Esophagus muscularis mucosa (tissue), 4 donors: ENCODE results near the gene HMGN1.

Experiments
- EP300 ChIP-seq: sonication (generic); formaldehyde crosslinking; IDR thresholded peaks from one replicate; pipeline ENCODE4 v1.6.1; 2017; ENCODE audit warnings: antibody characterized with exemption
- POLR2A ChIP-seq: fragments of 450-650 bp; IDR thresholded peaks from one replicate; pipeline ENCODE4 v1.6.1; 2017; ENCODE audit warnings: antibody characterized with exemption, moderate library complexity, mild to moderate bottlenecking, low read depth
- TF ChIP-seq, protein P1 (sequence below), 3 experiments: fragments of 200-600 bp in 2 of 3; fragments of 450-650 bp in 1 of 3; sonication (generic) in 2 of 3; IDR thresholded peaks; one replicate each; pipeline ENCODE4 v1.5.1; 2017 to 2019; ENCODE audit warnings: antibody characterized with exemption in 3 of 3, mild to moderate bottlenecking in 2 of 3, moderate library complexity in 1 of 3

DNA sequence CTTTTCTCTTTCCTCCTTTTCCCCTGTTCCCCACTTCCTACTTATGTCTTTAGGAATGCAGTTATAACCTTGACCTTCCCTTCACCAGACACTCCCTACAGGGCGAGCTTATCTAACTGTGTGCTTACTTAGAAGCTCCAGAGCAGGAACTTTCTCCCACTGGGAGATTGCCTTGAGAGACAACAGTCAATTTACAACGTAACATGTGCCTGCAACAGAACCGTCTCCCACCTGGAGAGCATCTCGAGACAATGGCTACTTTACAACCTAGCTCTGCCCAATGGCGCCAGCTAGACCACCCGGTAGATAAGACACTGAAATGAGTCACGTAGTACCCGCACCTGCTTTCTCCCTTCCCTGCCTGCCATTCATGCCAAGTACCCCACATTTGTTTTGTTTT lies 16.7 kb downstream of the HMGN1 start:
- TF ChIP-seq, protein P1, sequence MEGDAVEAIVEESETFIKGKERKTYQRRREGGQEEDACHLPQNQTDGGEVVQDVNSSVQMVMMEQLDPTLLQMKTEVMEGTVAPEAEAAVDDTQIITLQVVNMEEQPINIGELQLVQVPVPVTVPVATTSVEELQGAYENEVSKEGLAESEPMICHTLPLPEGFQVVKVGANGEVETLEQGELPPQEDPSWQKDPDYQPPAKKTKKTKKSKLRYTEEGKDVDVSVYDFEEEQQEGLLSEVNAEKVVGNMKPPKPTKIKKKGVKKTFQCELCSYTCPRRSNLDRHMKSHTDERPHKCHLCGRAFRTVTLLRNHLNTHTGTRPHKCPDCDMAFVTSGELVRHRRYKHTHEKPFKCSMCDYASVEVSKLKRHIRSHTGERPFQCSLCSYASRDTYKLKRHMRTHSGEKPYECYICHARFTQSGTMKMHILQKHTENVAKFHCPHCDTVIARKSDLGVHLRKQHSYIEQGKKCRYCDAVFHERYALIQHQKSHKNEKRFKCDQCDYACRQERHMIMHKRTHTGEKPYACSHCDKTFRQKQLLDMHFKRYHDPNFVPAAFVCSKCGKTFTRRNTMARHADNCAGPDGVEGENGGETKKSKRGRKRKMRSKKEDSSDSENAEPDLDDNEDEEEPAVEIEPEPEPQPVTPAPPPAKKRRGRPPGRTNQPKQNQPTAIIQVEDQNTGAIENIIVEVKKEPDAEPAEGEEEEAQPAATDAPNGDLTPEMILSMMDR (IDR thresholded peaks at IDR 0.05) = no peak
- TF ChIP-seq POLR2A = no peak
- no peak for TF ChIP-seq EP300
